H1 (cell line): ENCODE measurements around the gene INSYN2A. TPM values are rescaled to one million over a fixed set of nuclear protein-coding genes. Genes with fewer than 3 reads are reported as not detected.

Experiments used
- CTCF ChIA-PET: fragments of 300-600 bp; sonication (Branson Sonifier 250); formaldehyde crosslinking; loops from one replicate; lab custom pipeline; 2021; ENCODE audit not compliant: partially characterized antibody; lab: Charles Lee
- POLR2A ChIA-PET: fragments of 300-600 bp; sonication (Branson Sonifier 250); formaldehyde crosslinking; loops from one replicate; lab custom pipeline; 2021; ENCODE audit warnings: inconsistent platforms; ENCODE audit not compliant: partially characterized antibody; lab: Charles Lee
- DNase-seq, 2 experiments: peaks; one replicate each; pipeline versions ENCODE4 v3.0.0 to v3.0.0-alpha.2; 2010 to 2022; ENCODE audit warnings: low spot score in 2 of 2, low read depth in 1 of 2, mixed read lengths in 1 of 2
- FAIRE-seq: peaks from 2 replicates; lab custom pipeline; 2011; peaks lifted over from hg19 to GRCh38; lab: Jason Lieb, UNC
- H2AFZ ChIP-seq: 2 replicates; pipeline ENCODE4 v1.8.1; 2012; ENCODE audit warnings: low read length, inconsistent platforms
- H2AK5ac ChIP-seq: 2 replicates; pipeline ENCODE4 v1.6.1; 2013; ENCODE audit warnings: low read depth, low read length
- H2BK120ac ChIP-seq: replicated peaks from 2 replicates; pipeline ENCODE3; 2013; ENCODE audit warnings: low read depth, low read length, inconsistent platforms
- H2BK12ac ChIP-seq: 2 replicates; pipeline ENCODE4 v1.6.1; 2013; ENCODE audit warnings: low read depth, low read length
- H2BK15ac ChIP-seq: 2 replicates; pipeline ENCODE4 v1.6.1; 2013; ENCODE audit warnings: low read length
- H2BK20ac ChIP-seq: 2 replicates; pipeline ENCODE4 v1.6.1; 2013; ENCODE audit warnings: low read length
- H2BK5ac ChIP-seq: 2 replicates; pipeline ENCODE4 v1.6.1; 2013; ENCODE audit warnings: low read depth, low read length
- H3K14ac ChIP-seq: 2 replicates; pipeline ENCODE4 v1.6.1; 2013; ENCODE audit warnings: inconsistent platforms; ENCODE audit not compliant: insufficient read length
- H3K18ac ChIP-seq: 2 replicates; pipeline ENCODE4 v1.6.1; 2013; ENCODE audit warnings: low read length; ENCODE audit errors: extremely low read depth
- H3K23ac ChIP-seq: 2 replicates; pipeline ENCODE4 v1.6.1; 2013; ENCODE audit warnings: inconsistent platforms; ENCODE audit not compliant: insufficient read length
- H3K23me2 ChIP-seq: 2 replicates; pipeline ENCODE4 v1.6.1; 2013; ENCODE audit warnings: low read depth, low read length
- H3K27ac ChIP-seq: 2 replicates; pipeline ENCODE4 v1.6.1; 2011; ENCODE audit warnings: low read depth, low read length, inconsistent platforms
- H3K27me3 ChIP-seq, 4 experiments: replicated peaks in 1 of 4; 1 replicate in 1 of 4; 2 replicates in 3 of 4; pipeline versions ENCODE4 v1.6.1 to v1.8.1; 2011 to 2013; ENCODE audit warnings: low read length in 3 of 4, mild to moderate bottlenecking in 3 of 4, inconsistent platforms in 2 of 4, mixed read lengths in 2 of 4, moderate library complexity in 1 of 4; ENCODE audit not compliant: control insufficient read depth in 3 of 4, insufficient read depth in 3 of 4; ENCODE audit errors: extremely low read depth in 1 of 4
- H3K36me3 ChIP-seq, 4 experiments: 2 replicates each; pipeline versions ENCODE4 v1.6.1 to v1.8.1; 2011 to 2013; ENCODE audit warnings: mild to moderate bottlenecking in 4 of 4, low read length in 3 of 4, moderate library complexity in 2 of 4, control low read depth in 1 of 4, inconsistent platforms in 1 of 4; ENCODE audit not compliant: insufficient read depth in 4 of 4, control insufficient read depth in 2 of 4
- H3K4ac ChIP-seq: replicated peaks from 2 replicates; pipeline ENCODE3; 2013; ENCODE audit warnings: low read length, low read depth, mixed read lengths, inconsistent platforms; ENCODE audit not compliant: insufficient read length
- H3K4me1 ChIP-seq, 4 experiments: replicated peaks in 1 of 4; 1 replicate in 1 of 4; 2 replicates in 3 of 4; pipeline versions ENCODE4 v1.6.1 to v1.8.1; 2011 to 2013; ENCODE audit warnings: low read length in 3 of 4, inconsistent platforms in 2 of 4, mixed read lengths in 1 of 4; ENCODE audit not compliant: insufficient read depth in 4 of 4, control insufficient read depth in 3 of 4
- H3K4me2 ChIP-seq, 2 experiments: 2 replicates each; pipeline versions ENCODE4 v1.6.1 to v1.8.1; 2011 to 2013; ENCODE audit warnings: low read depth in 2 of 2, low read length in 2 of 2, control low read depth in 1 of 2, inconsistent platforms in 1 of 2, mild to moderate bottlenecking in 1 of 2; ENCODE audit not compliant: insufficient read depth in 1 of 2
- H3K4me3 ChIP-seq, 4 experiments: fragments of 200-600, 300-600 bp in 1 of 4; sonication (generic), shearing (Covaris generic), sonication (Bioruptor Twin) in 1 of 4; 2 replicates each; pipeline versions ENCODE4 v1.5.1 to v1.8.1; 2011 to 2016; ENCODE audit warnings: low read length in 4 of 4, low read depth in 3 of 4, control low read depth in 2 of 4, inconsistent platforms in 2 of 4, mild to moderate bottlenecking in 2 of 4, mixed read lengths in 1 of 4, moderate library complexity in 1 of 4; ENCODE audit not compliant: insufficient read depth in 2 of 4; ENCODE audit errors: extremely low read depth in 1 of 4
- H3K56ac ChIP-seq: replicated peaks from 2 replicates; pipeline ENCODE3; 2013; ENCODE audit warnings: low read depth, mild to moderate bottlenecking, mixed read lengths, low read length, inconsistent platforms; ENCODE audit not compliant: insufficient read length
- H3K79me1 ChIP-seq: 2 replicates; pipeline ENCODE4 v1.6.1; 2013; ENCODE audit warnings: low read depth, low read length, control low read depth
- H3K79me2 ChIP-seq, 2 experiments: 2 replicates each; pipeline versions ENCODE4 v1.6.1 to v1.8.1; 2012 to 2013; ENCODE audit warnings: low read length in 2 of 2, mild to moderate bottlenecking in 2 of 2, inconsistent platforms in 1 of 2; ENCODE audit not compliant: insufficient read depth in 2 of 2, control insufficient read depth in 1 of 2
- H3K9ac ChIP-seq, 4 experiments: replicated peaks in 1 of 4; 1 replicate in 1 of 4; 2 replicates in 3 of 4; pipeline versions ENCODE4 v1.6.1 to v1.8.1; 2011 to 2013; ENCODE audit warnings: low read depth in 3 of 4, low read length in 3 of 4, control low read depth in 2 of 4, mild to moderate bottlenecking in 2 of 4, moderate library complexity in 2 of 4, inconsistent platforms in 1 of 4; ENCODE audit errors: extremely low read depth in 1 of 4
- H3K9me3 ChIP-seq, 2 experiments: 2 replicates each; pipeline versions ENCODE4 v1.6.1 to v1.8.1; 2012 to 2013; ENCODE audit warnings: mild to moderate bottlenecking in 2 of 2, moderate library complexity in 2 of 2, control low read depth in 1 of 2, inconsistent platforms in 1 of 2, low read depth in 1 of 2, low read length in 1 of 2, mixed read lengths in 1 of 2; ENCODE audit not compliant: insufficient read depth in 2 of 2
- H4K20me1 ChIP-seq, 2 experiments: replicated peaks in 1 of 2; 2 replicates each; pipeline versions ENCODE3 to v1.8.1; 2011 to 2013; ENCODE audit warnings: inconsistent platforms in 2 of 2, low read length in 2 of 2, mild to moderate bottlenecking in 1 of 2; ENCODE audit not compliant: insufficient read depth in 2 of 2, control insufficient read depth in 1 of 2
- H4K5ac ChIP-seq: 2 replicates; pipeline ENCODE4 v1.6.1; 2013; ENCODE audit warnings: low read length, low read depth, mixed read lengths, inconsistent platforms; ENCODE audit not compliant: insufficient read length
- H4K8ac ChIP-seq: 2 replicates; pipeline ENCODE4 v1.8.0; 2013; ENCODE audit warnings: mild to moderate bottlenecking, moderate library complexity, low read length, inconsistent platforms; ENCODE audit not compliant: insufficient read depth; ENCODE audit errors: extremely low read depth
- H4K91ac ChIP-seq: replicated peaks from 2 replicates; pipeline ENCODE3; 2013; ENCODE audit warnings: low read length, mixed read lengths, inconsistent platforms; ENCODE audit not compliant: insufficient read length
- BACH1 ChIP-seq: IDR thresholded peaks from 2 replicates; pipeline ENCODE4 v1.6.1; 2012; ENCODE audit warnings: low read length, improper control_type of control experiment
- CTBP2 ChIP-seq: IDR thresholded peaks from 2 replicates; pipeline ENCODE4 v1.7.0; 2011; ENCODE audit warnings: borderline replicate concordance, mild to moderate bottlenecking, moderate library complexity, mixed read lengths, low read length; ENCODE audit not compliant: insufficient read depth, insufficient read length
- EP300 ChIP-seq, 2 experiments: IDR thresholded peaks; 1 replicate in 1 of 2; 2 replicates in 1 of 2; pipeline ENCODE4 v1.6.1; 2011 to 2012; ENCODE audit warnings: low read depth in 2 of 2, low read length in 2 of 2, mild to moderate bottlenecking in 2 of 2, borderline replicate concordance in 1 of 2, inconsistent platforms in 1 of 2, moderate library complexity in 1 of 2
- GABPA ChIP-seq: IDR thresholded peaks from 2 replicates; pipeline ENCODE4 v1.6.1; 2011; ENCODE audit warnings: mild to moderate bottlenecking, low read length, moderate library complexity, borderline replicate concordance; ENCODE audit not compliant: insufficient read depth
- RAD21 ChIP-seq, 2 experiments: IDR thresholded peaks in 1 of 2; conservative IDR thresholded peaks in 1 of 2; 2 replicates each; pipeline ENCODE4 v1.6.1; 2011; ENCODE audit warnings: low read depth in 2 of 2, low read length in 2 of 2, improper control_type of control experiment in 1 of 2, inconsistent platforms in 1 of 2, mild to moderate bottlenecking in 1 of 2, moderate library complexity in 1 of 2
- RXRA ChIP-seq: IDR thresholded peaks from 2 replicates; pipeline ENCODE4 v1.6.1; 2011; ENCODE audit warnings: low read depth, mild to moderate bottlenecking, low read length, moderate library complexity; ENCODE audit not compliant: insufficient read depth
- SP4 ChIP-seq: IDR thresholded peaks from 2 replicates; pipeline ENCODE4 v1.6.1; 2012; ENCODE audit warnings: low read length, inconsistent platforms
- SUZ12 ChIP-seq: fragments of 200-600 bp; sonication (generic); IDR thresholded peaks from 2 replicates; pipeline ENCODE4 v1.6.1; 2012; ENCODE audit warnings: mild to moderate bottlenecking, inconsistent platforms, low read length, moderate library complexity, mixed read lengths
- TAF7 ChIP-seq: optimal IDR thresholded peaks from 2 replicates; pipeline ENCODE3; 2011; ENCODE audit warnings: low read depth, mild to moderate bottlenecking, inconsistent platforms, low read length, moderate library complexity, borderline replicate concordance
- WGBS, 2 experiments: shearing (Covaris generic) in 1 of 2; methylation state at CpG; one replicate each; pipeline versions ENCODE4 v1.1.6 to v1.1.7; 2013 to 2015; ENCODE audit warnings: low lambda C conversion rate in 2 of 2, mixed read lengths in 2 of 2, inconsistent platforms in 1 of 2, low coverage in 1 of 2, missing lambda C conversion rate in 1 of 2; ENCODE audit not compliant: insufficient replicate concordance in 2 of 2, insufficient coverage in 1 of 2, insufficient read length in 1 of 2; ENCODE audit errors: extremely low coverage in 1 of 2, missing lambda C conversion rate in 1 of 2; 5-methylcytosine and 5-hydroxymethylcytosine counted together
- polyA plus RNA-seq, 7 experiments: library from polyadenylated mRNA; depleted of rRNA in 3 of 7; stranded (reverse) in 5 of 7; unstranded in 2 of 7; fragments of >200 nt in 5 of 7; fragments of 200-250 nt in 2 of 7; gene quantifications; 1 replicate in 5 of 7; 2 replicates in 1 of 7; 4 replicates in 1 of 7; pipeline versions ENCODE4 v1.2.1 to v1.2.3, GENCODE V29; 2011 to 2013; ENCODE audit warnings: missing spikeins in 2 of 7, mixed read lengths in 2 of 7
- total RNA-seq: library from RNA; stranded (reverse); fragmentation: NEBNext Ultra II Directional; extraction: Animal tissue kit (Norgen Biotek cat#: 25700); gene quantifications from 2 replicates; pipeline ENCODE4 v1.2.1, GENCODE V29; 2021
- TF ChIP-seq, protein P1 (sequence below), 3 experiments: IDR thresholded peaks; 1 replicate in 2 of 3; 2 replicates in 1 of 3; pipeline versions ENCODE4 v1.5.1 to v1.6.1; 2011; ENCODE audit warnings: low read length in 3 of 3, mild to moderate bottlenecking in 3 of 3, inconsistent platforms in 2 of 3, low read depth in 1 of 3, moderate library complexity in 1 of 3; ENCODE audit not compliant: insufficient read depth in 1 of 3; ENCODE audit errors: control extremely low read depth in 1 of 3

Gene INSYN2A
- total and polyA plus RNA-seq, 2 of the 8 experiments (the other 6 are each of a cell fraction or from before 2014, with no cell fraction given) = 0.11 to 0.19 TPM

GRCh38 chr10:127236266-127236665 is 39.9 kb upstream of the INSYN2A start:
- Histone ChIP-seq H3K4me2 (no peak overlapping the region), H3K14ac (no peak overlapping the region), H3K23me2 (no peaks in the 10 kb centered on the region), H4K91ac (no peak overlapping the region), H3K27me3 (no peaks in the 10 kb centered on the region), H2AFZ (no peak overlapping the region), H2BK5ac (no peak overlapping the region), H3K4me3 (no peak overlapping the region), H2BK12ac (no peak overlapping the region), H3K4me1 (peaks cover 0 to 4% (median 0%) of the 10 kb centered on the region in 4 experiments; a peak in 1 of 7 replicates), H3K18ac (no peak overlapping the region), H3K4ac (no peak overlapping the region), H3K23ac (no peak overlapping the region), H3K9ac (no peak overlapping the region), H3K36me3 (no peaks in the 10 kb centered on the region), H4K5ac (no peak overlapping the region), H3K56ac (no peak overlapping the region), H2BK15ac (no peak overlapping the region), H3K27ac (no peak overlapping the region), H4K20me1 (peaks cover 2 to 3% of the 10 kb centered on the region in 2 experiments), H3K79me2 (no peaks in the 10 kb centered on the region), H3K79me1 (no peaks in the 10 kb centered on the region), H2BK120ac (no peak overlapping the region), H3K9me3 (no peaks in the 10 kb centered on the region), H4K8ac (no peak overlapping the region), H2BK20ac (no peak overlapping the region), H2AK5ac (no peak overlapping the region)
- ChIA-PET CTCF (no interaction called here), POLR2A (no interaction called here)
- DNase-seq (no peak), FAIRE-seq (no peak)
- 100% methylated on average over 2 of the region's 3 CpGs; no CpG with 5 or more reads in 1 of the 2 experiments for WGBS, 2 experiments
- TF ChIP-seq SUZ12 (no peak), RXRA (no peak), CTBP2 (no peak), TAF7 (no peak), SP4 (no peak), BACH1 (no peak), RAD21 (IDR thresholded peaks at IDR 0.05 in 1 of 2, conservative IDR thresholded peaks at IDR 0.05 in 1 of 2; ENCODE audit: low read depth in 2 of 2, low read length in 2 of 2) (no peak), GABPA (no peak), EP300 (IDR thresholded peaks at IDR 0.05; ENCODE audit: borderline replicate concordance in 1 of 2, low read depth in 2 of 2, low read length in 2 of 2) (no peak)
- TF ChIP-seq, protein P1, sequence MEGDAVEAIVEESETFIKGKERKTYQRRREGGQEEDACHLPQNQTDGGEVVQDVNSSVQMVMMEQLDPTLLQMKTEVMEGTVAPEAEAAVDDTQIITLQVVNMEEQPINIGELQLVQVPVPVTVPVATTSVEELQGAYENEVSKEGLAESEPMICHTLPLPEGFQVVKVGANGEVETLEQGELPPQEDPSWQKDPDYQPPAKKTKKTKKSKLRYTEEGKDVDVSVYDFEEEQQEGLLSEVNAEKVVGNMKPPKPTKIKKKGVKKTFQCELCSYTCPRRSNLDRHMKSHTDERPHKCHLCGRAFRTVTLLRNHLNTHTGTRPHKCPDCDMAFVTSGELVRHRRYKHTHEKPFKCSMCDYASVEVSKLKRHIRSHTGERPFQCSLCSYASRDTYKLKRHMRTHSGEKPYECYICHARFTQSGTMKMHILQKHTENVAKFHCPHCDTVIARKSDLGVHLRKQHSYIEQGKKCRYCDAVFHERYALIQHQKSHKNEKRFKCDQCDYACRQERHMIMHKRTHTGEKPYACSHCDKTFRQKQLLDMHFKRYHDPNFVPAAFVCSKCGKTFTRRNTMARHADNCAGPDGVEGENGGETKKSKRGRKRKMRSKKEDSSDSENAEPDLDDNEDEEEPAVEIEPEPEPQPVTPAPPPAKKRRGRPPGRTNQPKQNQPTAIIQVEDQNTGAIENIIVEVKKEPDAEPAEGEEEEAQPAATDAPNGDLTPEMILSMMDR (IDR thresholded peaks at IDR 0.05; ENCODE audit: control extremely low read depth in 1 of 3, insufficient read depth in 1 of 3, low read depth in 1 of 3, low read length in 3 of 3) = no peak
